ENCODE results near the gene PSAPL1.

DNA sequence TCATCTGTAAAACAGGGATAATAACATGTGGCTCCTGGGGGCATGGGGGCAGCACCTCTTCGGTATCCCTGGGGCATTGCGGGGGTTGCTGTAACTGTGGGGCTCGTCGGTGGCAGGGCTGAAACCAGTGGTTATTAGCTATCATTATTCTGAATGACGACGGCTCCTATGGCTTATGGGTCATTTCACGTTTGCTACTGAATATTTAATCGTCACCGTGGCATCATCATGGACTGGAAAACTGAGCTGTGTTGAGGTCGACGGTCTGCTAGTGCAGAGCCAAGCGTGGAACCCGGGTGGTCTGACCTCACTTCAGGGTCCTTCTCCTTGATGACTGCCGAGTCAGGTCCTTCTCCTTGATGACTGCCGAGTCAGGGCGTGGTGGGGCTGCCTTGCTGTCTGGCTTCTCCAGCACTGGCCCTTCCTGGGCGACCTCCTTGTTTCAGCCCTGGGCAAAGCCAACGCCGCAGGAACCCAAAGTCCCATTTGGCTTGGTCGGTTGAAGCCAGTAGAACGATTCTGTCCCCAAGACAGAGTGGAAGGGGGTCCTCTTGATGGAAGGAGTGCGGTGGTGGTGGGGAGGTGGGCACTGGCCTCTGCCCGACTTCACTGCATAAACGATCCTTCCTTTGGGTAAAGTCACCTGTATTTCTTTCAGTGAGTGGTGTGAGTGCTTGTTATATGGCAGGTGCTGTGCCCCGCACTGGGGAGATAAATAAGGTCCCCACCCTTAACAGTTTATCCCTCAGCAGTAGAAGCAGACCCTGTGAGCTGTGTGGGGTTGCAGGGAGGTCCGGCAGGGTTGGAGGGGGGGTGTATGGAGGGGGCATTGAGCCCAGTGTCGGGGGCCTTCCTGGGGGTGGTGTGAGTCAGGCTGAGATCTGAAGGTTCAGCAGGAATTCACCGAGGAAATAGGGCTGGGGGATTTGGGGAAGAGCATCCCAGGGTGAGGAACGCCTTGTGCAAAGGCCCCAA is 40.8 kb downstream of the PSAPL1 start:
- TF ChIP-seq EZH2 (IDR thresholded peaks at IDR 0.05; ENCODE audit: low read depth) (no peak), CTCF (conservative IDR thresholded peaks at IDR 0.05) (no peak)

Measured in PC-9 (cell line).